RWPE1 (cell line): Measurements from ENCODE around the gene KAZN.

Experiments used
- CTCF ChIA-PET: fragments of 350-600 bp; sonication (Branson Sonifier 250); formaldehyde crosslinking; extraction: SDS; loops from one replicate; lab custom pipeline; 2021; lab: Yijun Ruan, JAX
- POLR2A ChIA-PET: fragments of 400-600 bp; formaldehyde crosslinking; extraction: SDS; loops from one replicate; lab custom pipeline; 2020; ENCODE audit warnings: antibody characterized with exemption; ENCODE audit not compliant: low non-redundant PET; lab: Yijun Ruan, JAX
- DNase-seq: peaks from one replicate; pipeline ENCODE4 v3.0.0; 2012; ENCODE audit warnings: low spot score
- H3K27ac ChIP-seq: fragments of 450-650 bp; 2 replicates; pipeline ENCODE4 v1.5.1; 2017
- CTCF ChIP-seq: fragments of 450-650 bp; conservative IDR thresholded peaks from 2 replicates; pipeline ENCODE4 v1.5.1; 2017; ENCODE audit warnings: low read depth, mild to moderate bottlenecking

KAZN gene

DNA sequence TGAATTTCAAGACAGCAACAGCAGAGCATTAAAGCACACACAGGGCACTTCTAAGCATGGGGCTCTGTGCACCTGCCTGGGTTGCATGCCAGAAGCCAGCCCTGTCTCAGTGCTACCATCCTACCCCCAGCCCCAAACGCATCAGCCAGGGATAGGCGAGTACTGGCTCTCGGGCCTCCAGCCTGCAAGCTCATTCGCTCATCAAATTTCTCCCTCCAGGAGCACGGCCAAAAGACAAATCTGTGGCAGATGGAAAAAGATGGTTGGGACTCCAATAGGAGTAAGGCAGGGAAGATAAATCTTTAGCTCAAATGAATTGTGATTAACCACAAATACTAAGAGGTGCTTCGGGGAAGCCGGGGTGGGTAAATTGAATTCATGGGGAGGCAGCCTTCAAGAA lies 189.6 kb downstream of the KAZN start:
- POLR2A ChIA-PET, result no interaction called here
- CTCF ChIA-PET, result interaction anchor here (0.6 to 0.9 kb wide), 3 partner anchors 62 to 805 kb away, joined by 3 to 4 read pairs (median 3); no protein-coding TSS in a partner anchor
- H3K27ac ChIP-seq, result no peak overlapping the region
- no peak for TF ChIP-seq CTCF
- no peak for DNase-seq

GRCh38 chr1:14790982-14791381 lies 192.5 kb downstream of the KAZN start:
- TF ChIP-seq CTCF, result no peak
- ChIA-PET POLR2A (no interaction called here), CTCF (no interaction called here)
- DNase-seq, result no peak
- H3K27ac ChIP-seq, result no peak overlapping the region

DNA sequence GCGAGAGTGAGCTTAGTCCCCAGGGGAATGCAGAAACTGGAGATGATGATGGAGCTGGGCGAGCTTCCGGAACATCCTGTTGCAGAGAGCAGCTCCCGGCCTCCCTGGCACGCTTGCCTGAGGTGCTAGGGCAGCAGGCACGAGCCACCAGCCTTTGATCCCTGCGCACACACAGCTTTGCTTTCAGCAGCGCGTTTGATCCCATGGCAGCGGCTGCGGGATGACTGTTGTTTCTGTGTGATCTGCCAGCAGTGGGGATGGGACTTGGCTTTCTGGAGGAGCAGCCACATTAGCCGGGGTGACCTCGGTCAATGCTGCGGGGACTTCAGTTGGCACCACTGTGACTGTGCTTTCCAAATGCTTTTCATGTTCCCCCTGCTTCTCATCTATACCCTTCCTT lies 193.2 kb downstream of the KAZN start:
- H3K27ac ChIP-seq, result no peak overlapping the region
- ChIA-PET POLR2A (no interaction called here), CTCF (no interaction called here)
- no peak for DNase-seq
- no peak for TF ChIP-seq CTCF

DNA sequence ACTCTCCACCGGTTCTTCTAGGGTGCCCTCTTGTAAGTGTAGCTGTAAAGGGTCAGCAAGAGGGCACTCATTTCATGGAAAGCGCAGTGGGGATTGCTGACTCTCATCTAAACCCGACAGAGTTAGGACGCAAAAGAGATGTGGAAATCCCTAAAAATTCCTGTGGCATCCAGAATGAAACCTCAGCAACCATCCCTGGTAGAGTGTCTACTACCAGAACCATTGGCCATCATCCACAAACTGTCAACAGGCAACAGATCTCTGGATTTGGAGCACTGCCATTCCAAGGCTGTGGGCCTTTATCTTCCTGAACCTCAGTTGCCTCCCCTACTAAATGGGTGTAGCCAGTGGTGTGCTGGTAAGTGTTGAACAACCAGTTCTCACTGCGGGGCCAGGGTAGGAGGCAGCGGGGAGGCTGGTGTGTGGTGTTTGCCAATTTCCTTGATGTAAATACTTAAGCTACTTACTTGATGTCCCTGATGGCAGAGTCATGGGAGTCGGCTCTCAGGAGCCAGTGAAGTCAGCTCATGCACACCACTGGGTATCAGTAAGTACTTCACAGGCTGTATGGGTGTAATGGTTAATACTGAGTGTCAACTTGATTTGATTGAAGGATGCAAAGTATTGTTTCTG lies 195.8 kb downstream of the KAZN start:
- no peak overlapping the region for H3K27ac ChIP-seq
- ChIA-PET POLR2A (no interaction called here), CTCF (interaction anchor here (0.6 kb wide), 1 partner anchor 14 kb away, joined by 3 read pairs; no protein-coding TSS in a partner anchor)
- no peak for DNase-seq
- TF ChIP-seq CTCF, result no peak

DNA sequence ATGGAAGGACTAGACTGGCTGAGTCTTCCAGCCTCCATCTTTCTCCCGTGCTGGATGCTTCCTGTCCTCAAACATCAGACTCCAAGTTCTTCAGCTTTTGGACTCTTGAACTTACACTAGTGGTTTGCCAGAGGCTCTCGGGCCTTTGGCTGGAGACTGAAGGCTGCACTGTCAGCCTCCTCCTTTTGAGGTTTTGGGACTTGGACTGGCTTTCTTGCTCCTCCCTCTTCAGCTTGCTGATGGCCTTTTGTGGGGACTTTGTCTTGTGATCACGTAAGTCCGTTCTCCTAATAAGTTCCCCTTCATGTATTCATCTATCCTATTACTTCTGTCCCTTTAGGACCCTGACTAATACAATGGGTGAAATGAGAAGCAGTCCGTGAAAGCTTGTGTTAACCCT lies 196.4 kb downstream of the KAZN start:
- no peak for TF ChIP-seq CTCF
- no peak for DNase-seq
- POLR2A ChIA-PET, result no interaction called here
- H3K27ac ChIP-seq, result no peak overlapping the region
- CTCF ChIA-PET, result interaction anchor here (0.6 kb wide), 1 partner anchor 15 kb away, joined by 3 read pairs; no protein-coding TSS in a partner anchor

DNA sequence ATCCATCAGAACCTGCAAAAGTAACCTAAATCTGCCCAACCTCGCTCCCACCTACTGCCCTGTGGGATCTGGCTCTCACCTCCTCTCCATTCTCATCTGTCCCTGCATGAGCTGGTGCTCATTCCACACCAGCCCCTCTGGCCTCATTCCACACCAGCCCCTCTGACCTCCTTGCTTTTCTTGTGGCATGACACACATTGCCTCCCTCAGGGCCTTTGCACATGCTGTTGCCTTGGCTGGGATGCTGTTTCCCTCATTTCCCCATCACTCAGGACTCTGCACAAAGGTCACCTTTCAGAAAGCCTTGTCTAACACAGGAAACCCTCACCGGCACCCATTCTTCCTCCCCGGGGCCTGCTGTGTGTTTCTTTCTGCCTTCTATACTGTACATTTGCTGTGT lies 197.1 kb downstream of the KAZN start:
- CTCF ChIA-PET, result no interaction called here

More for the DNA sequence above, 197.1 kb downstream of the KAZN start:
- DNase-seq, result no peak
- no peak for TF ChIP-seq CTCF
- POLR2A ChIA-PET, result no interaction called here
- H3K27ac ChIP-seq, result no peak overlapping the region
